ENCODE measurements around the gene CHKB. TPM values are rescaled to one million over a fixed set of nuclear protein-coding genes. Genes with fewer than 3 reads are reported as not detected.

Gene CHKB
- total RNA-seq, 4 donors from 2014 or later = 47.0 to 71.3 (median 66.4) TPM

DNA sequence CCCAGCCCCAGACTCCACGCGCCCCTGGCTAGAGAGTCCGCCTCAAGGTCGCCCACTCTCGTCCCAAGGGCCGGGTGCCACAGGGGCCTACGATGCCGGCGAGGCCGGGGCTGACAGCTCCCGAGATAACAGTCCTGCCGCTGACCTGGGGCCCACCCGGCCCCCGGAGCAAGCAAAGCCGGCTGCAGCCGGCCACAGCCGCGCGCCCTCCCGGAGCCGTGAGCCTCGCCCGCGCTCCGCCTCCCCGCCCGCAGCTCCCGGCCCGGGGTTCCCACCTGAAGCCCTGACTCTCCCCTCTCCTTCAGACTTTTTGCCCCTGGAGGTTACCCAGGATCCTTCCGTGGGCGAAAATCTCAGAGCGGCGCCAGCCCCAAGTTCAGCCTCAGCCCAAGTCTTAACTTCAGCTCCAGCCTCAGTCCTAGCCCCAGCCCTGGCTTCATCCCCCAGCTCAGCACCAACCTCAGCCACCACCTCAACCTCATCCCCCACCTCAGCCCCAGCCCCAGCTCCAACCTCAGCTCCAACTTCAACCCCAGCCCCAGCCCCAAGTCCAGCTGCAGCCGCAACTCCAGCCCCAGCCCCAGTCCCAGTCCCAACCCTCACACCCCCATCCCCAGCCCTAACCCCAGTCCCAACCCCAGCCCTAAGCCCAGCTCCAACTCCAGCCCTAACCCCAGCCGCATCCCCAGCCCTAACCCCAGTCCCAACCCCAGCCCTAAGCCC lies 35.2 kb downstream of the CHKB start:
- DNase-seq (ENCODE audit: low spot score in 2 of 2) = no peak
- no peak overlapping the region for H3K4me3 ChIP-seq (ENCODE audit: low read depth, poor library complexity, severe bottlenecking)
- TF ChIP-seq, protein P1, sequence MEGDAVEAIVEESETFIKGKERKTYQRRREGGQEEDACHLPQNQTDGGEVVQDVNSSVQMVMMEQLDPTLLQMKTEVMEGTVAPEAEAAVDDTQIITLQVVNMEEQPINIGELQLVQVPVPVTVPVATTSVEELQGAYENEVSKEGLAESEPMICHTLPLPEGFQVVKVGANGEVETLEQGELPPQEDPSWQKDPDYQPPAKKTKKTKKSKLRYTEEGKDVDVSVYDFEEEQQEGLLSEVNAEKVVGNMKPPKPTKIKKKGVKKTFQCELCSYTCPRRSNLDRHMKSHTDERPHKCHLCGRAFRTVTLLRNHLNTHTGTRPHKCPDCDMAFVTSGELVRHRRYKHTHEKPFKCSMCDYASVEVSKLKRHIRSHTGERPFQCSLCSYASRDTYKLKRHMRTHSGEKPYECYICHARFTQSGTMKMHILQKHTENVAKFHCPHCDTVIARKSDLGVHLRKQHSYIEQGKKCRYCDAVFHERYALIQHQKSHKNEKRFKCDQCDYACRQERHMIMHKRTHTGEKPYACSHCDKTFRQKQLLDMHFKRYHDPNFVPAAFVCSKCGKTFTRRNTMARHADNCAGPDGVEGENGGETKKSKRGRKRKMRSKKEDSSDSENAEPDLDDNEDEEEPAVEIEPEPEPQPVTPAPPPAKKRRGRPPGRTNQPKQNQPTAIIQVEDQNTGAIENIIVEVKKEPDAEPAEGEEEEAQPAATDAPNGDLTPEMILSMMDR (IDR thresholded peaks at IDR 0.05) = no peak
- no peak for TF ChIP-seq POLR2A (IDR thresholded peaks at IDR 0.05)
- 38 to 51% methylated on average over 24 to 34 of the region's 35 CpGs for WGBS, 2 donors
- intact Hi-C loops (cut with DNase I; ENCODE audit: low total_unique reads) = no loop called here

- TF ChIP-seq, protein P1 (IDR thresholded peaks at IDR 0.05) = no peak
- TF ChIP-seq POLR2A (IDR thresholded peaks at IDR 0.05) = no peak
- H3K4me3 ChIP-seq (ENCODE audit: low read depth, poor library complexity, severe bottlenecking) = no peak overlapping the region
- intact Hi-C loops (cut with DNase I; ENCODE audit: low total_unique reads) = no loop called here
- no peak for DNase-seq (ENCODE audit: low spot score in 2 of 2)
- WGBS, 2 donors = 72 to 73% methylated on average over 39 to 77 of the region's 78 CpGs
Observed at GRCh38 chr22:50546326-50547262, 36.1 kb downstream of the CHKB start.

DNA sequence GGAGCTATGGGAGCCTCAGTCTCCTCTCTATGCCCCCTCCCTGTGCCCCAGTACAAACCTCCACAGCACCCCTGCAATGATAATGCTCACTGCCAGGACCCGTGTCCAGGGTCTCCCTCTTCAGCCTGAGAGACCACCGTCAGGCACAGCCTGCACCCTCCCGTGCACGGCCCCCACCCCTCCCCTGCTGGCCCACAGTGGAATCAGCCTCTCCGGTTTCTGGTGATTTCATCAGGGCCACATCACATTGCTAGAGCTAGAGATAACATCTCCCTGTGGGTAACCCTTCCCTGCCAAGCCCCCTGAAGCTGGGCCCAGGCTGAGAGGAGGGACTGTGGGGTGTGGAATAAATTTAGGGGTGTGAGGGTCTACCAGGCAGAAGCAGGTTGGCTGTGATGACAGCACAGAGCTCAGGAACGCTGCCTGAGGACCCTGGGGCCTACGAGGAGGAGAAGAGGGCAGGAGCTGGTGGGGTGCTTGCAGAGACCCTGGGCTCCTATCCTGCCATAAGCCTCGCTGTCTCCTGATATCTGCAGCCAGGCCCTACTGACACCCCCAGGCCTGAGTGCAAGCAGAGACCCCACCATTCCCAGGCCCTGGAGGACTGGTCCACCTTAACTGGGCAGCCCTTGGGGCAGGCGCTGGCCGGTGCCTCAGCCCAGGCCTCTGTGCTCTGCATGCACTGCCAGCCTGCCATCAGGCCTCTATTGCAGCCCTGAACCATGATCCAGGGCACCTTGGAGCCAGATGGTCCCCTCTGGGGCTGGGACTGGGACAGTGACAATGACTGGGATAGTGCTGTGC lies 36.9 kb downstream of the CHKB start, which contains the start of gene KLHDC7B:
TSS of gene KLHDC7B (plus strand) at position 378 of the 804 bp plus-strand sequence. CDS start at position 723, 345 bp downstream.
- H3K4me3 ChIP-seq (ENCODE audit: low read depth, poor library complexity, severe bottlenecking) = no peak within 1 kb of the TSS
- intact Hi-C loops (cut with DNase I; ENCODE audit: low total_unique reads) = no loop called here
- TF ChIP-seq POLR2A (IDR thresholded peaks at IDR 0.05) = no peak
- TF ChIP-seq, protein P1 (IDR thresholded peaks at IDR 0.05) = no peak
- 64 to 81% methylated on average over 8 to 10 of the region's 10 CpGs for WGBS, 2 donors
- DNase-seq (ENCODE audit: low spot score in 2 of 2) = no peak

- no peak overlapping the region for H3K4me3 ChIP-seq (ENCODE audit: low read depth, poor library complexity, severe bottlenecking)
Observed at GRCh38 chr22:50544746-50545253, 37.8 kb downstream of the CHKB start.

More at GRCh38 chr22:50544746-50545253, 37.8 kb downstream of the CHKB start:
- no peak for TF ChIP-seq POLR2A (IDR thresholded peaks at IDR 0.05)
- TF ChIP-seq, protein P1 (IDR thresholded peaks at IDR 0.05) = no peak
- intact Hi-C loops (cut with DNase I; ENCODE audit: low total_unique reads) = no loop called here
- peak in 1 of 2 donors; percentile 55 for DNase-seq (ENCODE audit: low spot score in 2 of 2)
- 33 to 63% methylated on average over 5 of the region's 5 CpGs for WGBS, 2 donors
